T47D (cell line): ENCODE results near the gene PRKCD.

Experiments used
- DNase-seq, 2 experiments: peaks; one replicate each; pipeline versions ENCODE4 v3.0.0 to v3.0.0-alpha.2; 2011 to 2012; ENCODE audit warnings: low read depth in 1 of 2, low spot score in 1 of 2
- JUND ChIP-seq: IDR thresholded peaks from 2 replicates; pipeline ENCODE4 v1.6.1; 2012; ENCODE audit warnings: low read depth
- in situ Hi-C: cut with HindIII; loops from 2 replicates; pipeline ENCODE4 v1.10.0; 2016; ENCODE audit warnings: low sequenced_read_pairs, low pct_unique_long_range_greater_than_20kb

Gene PRKCD

DNA sequence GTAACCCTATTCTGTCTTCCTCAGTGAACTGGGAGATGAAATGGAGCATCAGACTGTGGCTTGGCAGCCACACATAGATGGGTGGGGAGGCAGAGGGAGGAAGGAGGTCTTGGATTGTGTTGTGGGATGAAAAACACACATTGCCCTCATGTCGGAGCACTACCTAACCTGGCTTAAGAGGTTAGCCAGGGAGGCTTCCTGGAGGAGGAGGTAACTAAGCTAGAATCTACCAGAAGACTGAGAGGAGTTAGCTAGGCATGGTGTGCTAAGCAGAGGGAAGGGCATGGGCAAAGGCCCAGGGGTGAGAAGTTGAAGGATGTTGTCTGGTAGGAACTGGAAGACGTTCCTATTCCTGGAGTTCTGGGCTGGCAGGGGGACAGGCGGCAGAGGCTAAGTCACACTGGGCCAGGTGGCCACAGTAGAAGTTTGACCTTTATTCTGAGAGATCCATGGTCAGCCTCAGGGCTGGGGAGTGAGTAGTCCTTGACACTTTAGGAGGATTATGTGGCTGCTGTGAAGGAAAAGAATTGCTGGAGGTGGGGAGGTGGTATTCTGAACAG, 7.7 kb upstream of the PRKCD start:
- DNase-seq = no peak

GRCh38 chr3:53153980-53154379, 7.0 kb upstream of the PRKCD start:
- no peak for TF ChIP-seq JUND
- DNase-seq = no peak
- in situ Hi-C loops = no loop called here

More for the DNA sequence above, 7.7 kb upstream of the PRKCD start:
- in situ Hi-C loops = no loop called here
- no peak for TF ChIP-seq JUND

- peak in 1 of 2 experiments; percentile 49 for DNase-seq
Measured at GRCh38 chr3:53154881-53155285, 6.1 kb upstream of the PRKCD start.

GRCh38 chr3:53155760-53156159, 5.2 kb upstream of the PRKCD start:
- in situ Hi-C loops = no loop called here
- peak; percentile 89 to 94 for DNase-seq
- no peak for TF ChIP-seq JUND

More at GRCh38 chr3:53154881-53155285, 6.1 kb upstream of the PRKCD start:
- in situ Hi-C loops = no loop called here
- TF ChIP-seq JUND = no peak

DNA sequence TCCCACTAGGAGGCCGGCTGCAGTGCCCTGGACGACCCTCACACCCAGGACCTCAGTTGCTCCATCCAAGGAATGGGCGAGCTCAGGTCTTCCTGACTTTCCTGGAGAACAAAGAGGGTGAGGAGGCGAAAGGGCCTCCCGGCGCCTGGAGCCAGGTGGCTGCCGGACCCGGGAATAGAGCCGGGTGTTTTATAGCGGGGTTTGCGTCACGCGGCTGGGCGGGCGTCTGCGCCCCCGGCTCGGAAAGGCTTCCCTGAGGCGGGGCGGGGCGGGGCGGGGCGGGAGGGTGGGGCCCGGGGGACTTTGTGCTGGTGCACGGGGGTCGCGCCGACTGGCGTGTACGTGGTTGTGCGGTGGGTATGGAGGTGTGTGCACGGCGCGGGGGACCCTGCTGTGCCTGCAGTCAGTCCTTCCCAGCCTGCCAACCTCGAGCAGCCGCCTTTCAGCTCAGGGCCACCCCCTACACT, 4.6 kb upstream of the PRKCD start:
- no peak for DNase-seq
- in situ Hi-C loops = no loop called here
- no peak for TF ChIP-seq JUND

- no peak for TF ChIP-seq JUND
- in situ Hi-C loops = no loop called here
Measured at GRCh38 chr3:53157974-53158580, 2.9 kb upstream of the PRKCD start.

DNA sequence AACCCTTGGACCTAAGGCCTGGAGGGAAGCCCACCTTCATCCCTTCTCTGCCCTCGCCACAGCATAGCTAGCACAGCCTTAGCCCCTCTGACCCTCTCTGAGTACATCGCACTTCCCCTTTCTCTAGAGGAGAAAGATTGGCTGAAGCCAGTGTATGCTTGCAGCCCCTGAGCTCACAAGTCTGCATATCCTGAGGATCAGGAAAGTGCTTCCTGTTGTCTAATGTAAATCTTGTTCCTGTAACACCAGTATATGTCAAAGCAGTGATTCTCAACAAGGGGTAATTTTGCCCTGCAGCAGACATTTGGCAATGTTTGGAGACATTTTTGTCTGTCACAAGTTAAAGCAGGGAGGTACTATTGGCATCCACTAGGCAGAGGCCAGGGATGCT, 2.2 kb upstream of the PRKCD start:
- in situ Hi-C loops = no loop called here
- no peak for DNase-seq

More at GRCh38 chr3:53157974-53158580, 2.9 kb upstream of the PRKCD start:
- no peak for DNase-seq

DNA sequence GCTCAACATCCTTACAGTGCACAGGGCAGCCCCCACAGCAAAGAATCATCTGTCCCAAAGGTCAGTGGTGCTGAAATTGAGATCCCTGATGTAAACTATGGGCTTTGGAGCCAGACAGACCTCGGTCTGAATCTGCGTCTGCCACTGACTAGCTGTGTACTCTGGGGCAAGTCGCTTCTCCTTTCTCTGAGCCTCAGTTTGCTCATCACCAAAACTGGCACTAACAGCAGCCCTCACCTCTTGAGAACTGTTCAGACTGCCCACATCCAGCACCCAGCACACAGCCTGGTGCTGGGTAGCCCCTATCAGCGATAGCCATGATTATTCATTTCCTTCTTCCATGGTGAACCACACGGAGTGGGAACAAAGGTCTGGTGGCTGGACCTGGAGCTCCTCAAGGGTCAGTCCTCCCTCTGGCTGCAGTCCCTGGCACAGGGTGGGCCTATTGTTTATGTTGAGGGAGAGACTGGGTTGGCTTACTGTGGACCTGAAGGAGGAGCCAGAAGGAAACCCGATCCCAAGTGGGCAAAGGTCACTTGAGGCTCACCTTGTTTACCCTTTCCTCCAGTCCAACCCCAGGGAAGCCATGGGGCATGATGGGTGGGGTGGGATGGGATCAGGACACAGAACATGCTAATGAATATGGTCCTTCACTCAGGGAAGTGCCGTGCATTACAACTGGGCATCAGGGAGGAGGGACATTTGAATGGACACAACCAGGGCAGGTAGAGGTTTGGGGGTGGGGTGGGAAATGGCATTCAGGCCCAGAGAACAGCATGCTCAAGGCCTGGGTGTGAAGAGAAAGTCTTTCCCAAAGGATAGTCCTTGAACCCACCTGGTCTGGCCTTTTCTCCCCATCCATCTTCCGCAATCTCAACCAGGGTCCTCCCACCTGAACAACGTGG, 1.6 kb upstream of the PRKCD start:
- in situ Hi-C loops = no loop called here

More for the DNA sequence above, 2.2 kb upstream of the PRKCD start:
- TF ChIP-seq JUND = no peak

GRCh38 chr3:53160061-53160659, 849 bp upstream of the PRKCD start:
- in situ Hi-C loops = no loop called here
- no peak for TF ChIP-seq JUND
- DNase-seq = no peak

More for the DNA sequence above, 1.6 kb upstream of the PRKCD start:
- no peak for DNase-seq
- TF ChIP-seq JUND = no peak

- DNase-seq = no peak
- in situ Hi-C loops = no loop called here
- TF ChIP-seq JUND = no peak
Measured at GRCh38 chr3:53161450-53161819, 426 bp downstream of the PRKCD start.

- DNase-seq = no peak
- TF ChIP-seq JUND = no peak
- in situ Hi-C loops = no loop called here
Measured at GRCh38 chr3:53161820-53162671, 1.0 kb downstream of the PRKCD start.

GRCh38 chr3:53162672-53163443, 1.8 kb downstream of the PRKCD start:
- no peak for DNase-seq
- TF ChIP-seq JUND = no peak
- in situ Hi-C loops = no loop called here
